ENCODE results near the gene PCMTD2.

PCMTD2 gene

DNA sequence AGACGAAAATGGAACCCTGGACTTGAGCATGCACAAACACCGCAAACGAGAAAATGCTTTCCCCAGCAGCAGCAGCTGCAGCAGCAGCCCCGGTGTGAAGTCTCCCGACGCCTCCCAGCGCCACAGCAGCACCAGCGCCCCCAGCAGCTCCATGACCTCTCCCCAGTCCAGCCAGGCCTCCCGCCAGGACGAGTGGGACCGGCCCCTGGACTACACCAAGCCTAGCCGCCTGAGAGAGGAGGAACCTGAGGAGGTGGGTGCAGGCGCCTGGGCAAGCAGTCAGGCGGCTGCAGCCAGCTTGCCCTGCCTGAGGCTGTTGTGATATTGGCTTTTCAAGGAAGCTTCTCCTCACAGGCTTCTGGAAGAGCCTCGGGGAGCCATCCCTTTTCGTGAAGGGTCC, 35.8 kb upstream of the PCMTD2 start:
- no peak for DNase-seq (ENCODE audit: low read depth)
- no peak overlapping the region for H3K4me3 ChIP-seq (ENCODE audit: low read depth, low read length)
- TF ChIP-seq, protein P1, sequence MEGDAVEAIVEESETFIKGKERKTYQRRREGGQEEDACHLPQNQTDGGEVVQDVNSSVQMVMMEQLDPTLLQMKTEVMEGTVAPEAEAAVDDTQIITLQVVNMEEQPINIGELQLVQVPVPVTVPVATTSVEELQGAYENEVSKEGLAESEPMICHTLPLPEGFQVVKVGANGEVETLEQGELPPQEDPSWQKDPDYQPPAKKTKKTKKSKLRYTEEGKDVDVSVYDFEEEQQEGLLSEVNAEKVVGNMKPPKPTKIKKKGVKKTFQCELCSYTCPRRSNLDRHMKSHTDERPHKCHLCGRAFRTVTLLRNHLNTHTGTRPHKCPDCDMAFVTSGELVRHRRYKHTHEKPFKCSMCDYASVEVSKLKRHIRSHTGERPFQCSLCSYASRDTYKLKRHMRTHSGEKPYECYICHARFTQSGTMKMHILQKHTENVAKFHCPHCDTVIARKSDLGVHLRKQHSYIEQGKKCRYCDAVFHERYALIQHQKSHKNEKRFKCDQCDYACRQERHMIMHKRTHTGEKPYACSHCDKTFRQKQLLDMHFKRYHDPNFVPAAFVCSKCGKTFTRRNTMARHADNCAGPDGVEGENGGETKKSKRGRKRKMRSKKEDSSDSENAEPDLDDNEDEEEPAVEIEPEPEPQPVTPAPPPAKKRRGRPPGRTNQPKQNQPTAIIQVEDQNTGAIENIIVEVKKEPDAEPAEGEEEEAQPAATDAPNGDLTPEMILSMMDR (IDR thresholded peaks at IDR 0.05; ENCODE audit: control insufficient read depth, extremely low read depth, insufficient read depth) = no peak

DNA sequence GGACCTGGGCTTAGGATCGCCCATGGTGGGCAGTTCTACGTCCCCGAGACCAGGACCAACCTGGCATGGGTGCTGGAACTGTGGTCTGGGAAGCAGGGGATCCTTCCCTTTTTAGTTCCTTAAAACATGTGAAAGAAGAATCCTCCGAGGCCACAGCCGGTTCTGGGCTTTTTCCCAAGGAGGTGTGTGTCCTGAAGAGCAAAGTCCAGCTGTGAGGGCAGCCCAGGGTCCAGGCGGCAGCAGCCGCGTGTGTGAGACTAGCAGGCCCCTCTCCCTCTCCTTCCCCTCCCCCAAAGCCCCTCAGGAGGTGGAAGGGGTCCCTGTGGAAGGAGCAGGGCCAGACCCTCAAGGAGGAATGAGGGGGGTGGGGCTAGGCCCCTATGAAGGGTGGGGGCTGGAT, 35.1 kb upstream of the PCMTD2 start:
- TF ChIP-seq, protein P1 (IDR thresholded peaks at IDR 0.05; ENCODE audit: control insufficient read depth, extremely low read depth, insufficient read depth) = no peak
- DNase-seq (ENCODE audit: low read depth) = no peak
- H3K4me3 ChIP-seq (ENCODE audit: low read depth, low read length) = no peak overlapping the region

DNA sequence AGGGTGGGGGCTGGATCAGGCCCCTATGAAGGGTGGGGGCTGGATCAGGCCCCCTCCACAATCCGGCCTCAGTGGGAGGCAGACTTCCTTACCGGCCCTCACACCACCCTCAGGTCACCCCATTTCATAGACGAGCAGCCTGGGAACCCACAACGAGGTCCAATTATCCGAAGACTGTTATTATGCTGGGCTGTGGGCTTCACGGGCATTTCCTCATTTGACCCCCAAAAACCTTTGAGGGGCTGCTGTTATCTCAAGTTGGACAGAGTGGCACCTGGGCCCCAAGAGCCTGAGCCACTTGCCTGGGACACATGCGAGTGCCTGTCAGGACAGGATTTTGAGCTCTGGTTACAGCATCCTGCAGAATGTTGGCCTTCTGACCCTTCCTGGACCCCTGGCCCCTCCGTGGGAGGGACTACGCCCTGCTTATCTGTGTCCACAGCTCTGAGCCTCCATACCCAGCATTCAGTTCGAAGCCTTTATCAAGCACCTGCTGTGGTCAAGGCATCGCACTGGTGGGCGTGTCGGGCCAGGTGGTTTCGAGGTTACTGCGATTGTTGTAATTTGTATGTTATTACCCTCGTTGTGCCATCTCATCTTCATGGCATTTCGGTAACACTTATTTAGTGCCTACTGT, 34.5 kb upstream of the PCMTD2 start:
- TF ChIP-seq, protein P1 (IDR thresholded peaks at IDR 0.05; ENCODE audit: control insufficient read depth, extremely low read depth, insufficient read depth) = no peak
- DNase-seq (ENCODE audit: low read depth) = no peak
- H3K4me3 ChIP-seq (ENCODE audit: low read depth, low read length) = no peak overlapping the region

DNA sequence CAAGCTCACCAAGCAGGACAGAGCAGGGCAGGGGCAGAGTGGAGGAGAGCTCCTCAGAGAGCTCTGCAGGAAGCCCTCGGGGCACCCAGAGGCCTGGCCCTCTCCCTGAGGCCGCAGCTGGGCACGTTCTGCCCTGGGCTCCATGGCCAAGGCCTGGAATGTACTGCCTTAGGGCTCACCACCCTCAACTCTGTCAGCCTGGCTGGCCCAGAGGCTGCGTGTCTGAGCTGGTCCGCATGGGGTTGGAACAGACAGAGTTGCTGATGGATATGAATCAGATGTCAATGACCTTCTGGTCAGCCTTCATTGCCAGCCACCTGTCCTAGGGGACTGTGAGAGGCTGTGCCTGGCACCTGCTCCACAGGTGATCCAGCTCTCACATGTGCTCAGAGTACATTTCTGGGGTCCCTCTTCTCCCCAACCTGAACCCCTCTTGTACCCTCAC, 33.2 kb upstream of the PCMTD2 start:
- TF ChIP-seq, protein P1 (IDR thresholded peaks at IDR 0.05; ENCODE audit: control insufficient read depth, extremely low read depth, insufficient read depth) = no peak
- DNase-seq (ENCODE audit: low read depth) = no peak
- H3K4me3 ChIP-seq (ENCODE audit: low read depth, low read length) = no peak overlapping the region

DNA sequence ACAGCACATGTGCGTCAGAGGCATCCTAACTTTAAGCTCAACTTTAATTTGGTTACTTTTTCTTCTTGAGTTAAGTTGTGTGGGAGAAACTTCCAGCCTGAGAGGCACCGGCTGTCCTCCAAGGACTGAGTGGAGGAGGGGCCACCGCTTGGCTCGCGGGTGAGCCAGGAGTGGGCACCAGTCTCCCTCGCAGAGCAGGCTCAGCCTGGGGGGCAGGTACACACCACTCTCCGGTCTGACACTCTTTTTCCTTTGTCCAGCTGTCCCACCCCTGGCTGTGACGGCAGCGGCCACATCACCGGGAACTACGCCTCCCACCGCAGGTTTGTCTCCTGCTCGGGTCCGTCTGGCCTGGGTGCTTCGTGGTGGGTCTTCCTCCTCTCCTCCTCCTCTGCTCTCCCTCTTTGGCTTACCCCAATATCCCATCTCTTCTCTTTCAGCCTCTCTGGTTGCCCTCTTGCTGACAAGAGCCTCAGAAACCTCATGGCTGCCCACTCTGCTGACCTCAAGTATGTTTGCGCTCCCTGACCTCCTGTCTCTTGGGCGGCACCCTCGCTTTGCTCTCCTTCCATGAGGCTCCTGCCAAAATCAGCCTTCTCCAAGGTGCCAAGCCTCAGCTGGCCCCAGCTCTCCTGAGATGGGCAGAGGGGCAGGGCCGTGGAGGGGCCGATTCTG, 32.6 kb upstream of the PCMTD2 start:
- TF ChIP-seq, protein P1 (IDR thresholded peaks at IDR 0.05; ENCODE audit: control insufficient read depth, extremely low read depth, insufficient read depth) = no peak
- DNase-seq (ENCODE audit: low read depth) = no peak
- H3K4me3 ChIP-seq (ENCODE audit: low read depth, low read length) = no peak overlapping the region

DNA sequence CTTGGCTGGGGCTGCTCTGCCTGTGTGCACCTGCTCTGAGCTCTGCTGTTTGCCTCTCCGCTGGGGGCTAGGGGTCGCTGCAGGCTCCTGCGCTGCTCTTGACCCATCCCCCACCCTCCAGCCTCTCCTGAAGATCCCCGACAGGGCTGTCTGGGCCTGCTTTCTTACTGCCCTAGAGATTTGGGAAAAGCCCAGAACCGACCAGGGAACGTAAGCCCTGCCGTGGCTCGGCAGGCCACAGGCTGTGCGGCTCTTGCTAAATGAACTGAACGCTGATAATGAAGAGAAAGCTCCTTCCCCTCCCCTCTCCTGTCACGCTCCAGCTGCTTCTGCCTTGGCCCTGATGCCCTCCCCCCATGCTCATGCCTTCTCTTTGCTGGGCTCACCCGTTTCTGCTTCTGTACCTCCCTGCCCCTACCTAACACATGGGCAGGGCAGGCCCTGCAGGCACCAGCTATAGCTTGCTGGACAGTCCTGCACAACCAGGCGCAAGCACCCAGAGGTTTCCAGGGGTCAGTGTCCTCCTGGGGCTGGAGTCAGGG, 32.0 kb upstream of the PCMTD2 start:
- DNase-seq (ENCODE audit: low read depth) = no peak
- no peak overlapping the region for H3K4me3 ChIP-seq (ENCODE audit: low read depth, low read length)
- TF ChIP-seq, protein P1 (IDR thresholded peaks at IDR 0.05; ENCODE audit: control insufficient read depth, extremely low read depth, insufficient read depth) = no peak

Data from LNCaP clone FGC (cell line).